Fibroblast of lung (primary cell): ENCODE measurements around the gene PRSS22.

Experiments
- CTCF ChIP-seq, 2 donors: IDR thresholded peaks in 1 of 2; conservative IDR thresholded peaks in 1 of 2; 1 replicate in 1 of 2; 2 replicates in 1 of 2; pipeline ENCODE4 v1.5.1; 2011 to 2012; ENCODE audit warnings: low read length in 2 of 2, control low read depth in 1 of 2, inconsistent platforms in 1 of 2, low read depth in 1 of 2, mild to moderate bottlenecking in 1 of 2
- EZH2 ChIP-seq: IDR thresholded peaks from 2 replicates; pipeline ENCODE4 v1.5.1; 2012; ENCODE audit warnings: low read length, control low read depth, mild to moderate bottlenecking; ENCODE audit errors: missing control alignments

- TF ChIP-seq CTCF (conservative IDR thresholded peaks at IDR 0.05 in 1 of 2, IDR thresholded peaks at IDR 0.05 in 1 of 2; ENCODE audit: low read depth in 1 of 2, low read length in 2 of 2) (no peak), EZH2 (no peak)
Observed at GRCh38 chr16:2855536-2855935, 2.4 kb downstream of the PRSS22 start.
